Vagina (tissue), 2 donors: ENCODE results near the gene SELENOO. TPM values are rescaled to one million over a fixed set of nuclear protein-coding genes. Genes with fewer than 3 reads are reported as not detected.

Experiments used
- DNase-seq, 2 donors: peaks; one replicate each; pipeline ENCODE4 v3.0.0-alpha.2; 2017; ENCODE audit errors: extremely low spot score in 2 of 2
- H3K27ac ChIP-seq: fragments of 200-600 bp; sonication (generic); one replicate; pipeline ENCODE4 v1.5.1; 2019
- H3K27me3 ChIP-seq: fragments of 200-600 bp; sonication (generic); one replicate; pipeline ENCODE4 v1.5.1; 2019
- H3K36me3 ChIP-seq, 2 donors: fragments of 200-600 bp; sonication (generic); one replicate each; pipeline ENCODE4 v1.5.1; 2017 to 2019
- H3K4me1 ChIP-seq: fragments of 200-600 bp; sonication (generic); one replicate; pipeline ENCODE4 v1.5.1; 2019
- H3K4me3 ChIP-seq, 2 donors: fragments of 200-600 bp; sonication (generic); 1 replicate in 1 of 2; 2 replicates in 1 of 2; pipeline ENCODE4 v1.5.1; 2016 to 2019
- H3K9me3 ChIP-seq: fragments of 200-600 bp; sonication (generic); one replicate; pipeline ENCODE4 v1.5.1; 2019
- POLR2A ChIP-seq, 2 donors: fragments of 450-650 bp; IDR thresholded peaks; one replicate each; pipeline ENCODE4 v1.6.1; 2017; ENCODE audit warnings: antibody characterized with exemption in 2 of 2, mild to moderate bottlenecking in 2 of 2, moderate library complexity in 2 of 2
- POLR2AphosphoS5 ChIP-seq, 2 donors: sonication (generic); formaldehyde crosslinking; IDR thresholded peaks; one replicate each; pipeline ENCODE4 v1.9.0; 2017; ENCODE audit warnings: antibody characterized with exemption in 2 of 2, mild to moderate bottlenecking in 2 of 2, low read depth in 1 of 2; ENCODE audit not compliant: insufficient read depth in 1 of 2
- intact Hi-C: fragments of 100-400 bp; cut with DNase I; formaldehyde crosslinking; loops from one replicate; pipeline ENCODE4 v1.15.1; 2023
- total RNA-seq: library from RNA; depleted of rRNA; stranded (reverse); fragments of >200 nt; gene quantifications from one replicate; pipeline ENCODE4 v1.2.3, GENCODE V29; 2016
- TF ChIP-seq, protein P1 (sequence below), 3 experiments: fragments of 450-650 bp in 2 of 3; fragments of 200-600 bp in 1 of 3; sonication (generic) in 1 of 3; IDR thresholded peaks; one replicate each; pipeline ENCODE4 v1.5.1; 2017 to 2019; ENCODE audit warnings: antibody characterized with exemption in 3 of 3, mild to moderate bottlenecking in 2 of 3, moderate library complexity in 2 of 3

The SELENOO gene
- total RNA-seq, 1 donor from 2014 or later, result 39.0 TPM

DNA sequence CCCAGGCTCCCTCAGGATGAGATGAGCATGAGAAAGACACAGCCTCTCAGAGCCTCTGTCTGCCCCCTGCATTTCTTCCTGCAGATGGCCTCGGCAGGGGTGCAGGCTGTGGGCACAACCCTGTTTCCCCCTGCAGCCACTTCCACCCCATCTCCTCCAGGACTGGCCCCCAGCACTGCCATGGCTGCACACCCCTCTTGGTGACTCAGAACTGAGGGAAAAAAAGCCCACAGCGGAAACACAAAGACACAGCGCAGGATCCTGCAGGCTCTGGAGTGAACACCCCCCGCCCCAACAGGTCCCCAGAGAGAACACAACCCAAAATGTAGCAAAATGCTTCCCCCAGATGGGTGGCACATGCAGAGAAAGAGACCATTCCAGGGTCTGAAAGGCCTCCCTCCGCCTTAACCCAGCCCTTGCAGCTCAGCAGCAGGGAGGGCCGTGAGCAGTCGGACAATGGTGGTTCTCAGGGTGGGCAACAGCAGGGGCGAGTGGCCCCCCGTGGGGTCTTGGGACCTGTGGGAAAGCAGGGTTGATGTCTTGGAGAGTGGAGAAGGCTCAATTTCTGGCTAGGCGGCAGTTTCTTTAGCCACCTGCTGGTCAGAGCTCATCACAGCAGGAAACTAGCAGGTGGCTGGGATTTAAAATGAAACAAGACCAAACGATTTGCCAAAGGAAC, 36.1 kb downstream of the SELENOO start:
- Histone ChIP-seq H3K27ac (no peak overlapping the region), H3K9me3 (no peaks in the 10 kb centered on the region), H3K4me1 (peaks cover 16% of the 10 kb centered on the region), H3K36me3 (peaks cover 0 to 10% of the 10 kb centered on the region in 2 donors), H3K27me3 (no peaks in the 10 kb centered on the region), H3K4me3 (no peak overlapping the region)
- intact Hi-C loops, result no loop called here
- DNase-seq, result no peak
- TF ChIP-seq POLR2AphosphoS5 (IDR thresholded peaks at IDR 0.05; ENCODE audit: insufficient read depth in 1 of 2, low read depth in 1 of 2), result no peak
- TF ChIP-seq, protein P1, sequence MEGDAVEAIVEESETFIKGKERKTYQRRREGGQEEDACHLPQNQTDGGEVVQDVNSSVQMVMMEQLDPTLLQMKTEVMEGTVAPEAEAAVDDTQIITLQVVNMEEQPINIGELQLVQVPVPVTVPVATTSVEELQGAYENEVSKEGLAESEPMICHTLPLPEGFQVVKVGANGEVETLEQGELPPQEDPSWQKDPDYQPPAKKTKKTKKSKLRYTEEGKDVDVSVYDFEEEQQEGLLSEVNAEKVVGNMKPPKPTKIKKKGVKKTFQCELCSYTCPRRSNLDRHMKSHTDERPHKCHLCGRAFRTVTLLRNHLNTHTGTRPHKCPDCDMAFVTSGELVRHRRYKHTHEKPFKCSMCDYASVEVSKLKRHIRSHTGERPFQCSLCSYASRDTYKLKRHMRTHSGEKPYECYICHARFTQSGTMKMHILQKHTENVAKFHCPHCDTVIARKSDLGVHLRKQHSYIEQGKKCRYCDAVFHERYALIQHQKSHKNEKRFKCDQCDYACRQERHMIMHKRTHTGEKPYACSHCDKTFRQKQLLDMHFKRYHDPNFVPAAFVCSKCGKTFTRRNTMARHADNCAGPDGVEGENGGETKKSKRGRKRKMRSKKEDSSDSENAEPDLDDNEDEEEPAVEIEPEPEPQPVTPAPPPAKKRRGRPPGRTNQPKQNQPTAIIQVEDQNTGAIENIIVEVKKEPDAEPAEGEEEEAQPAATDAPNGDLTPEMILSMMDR (IDR thresholded peaks at IDR 0.05), result no peak
- no peak for TF ChIP-seq POLR2A (IDR thresholded peaks at IDR 0.05)

DNA sequence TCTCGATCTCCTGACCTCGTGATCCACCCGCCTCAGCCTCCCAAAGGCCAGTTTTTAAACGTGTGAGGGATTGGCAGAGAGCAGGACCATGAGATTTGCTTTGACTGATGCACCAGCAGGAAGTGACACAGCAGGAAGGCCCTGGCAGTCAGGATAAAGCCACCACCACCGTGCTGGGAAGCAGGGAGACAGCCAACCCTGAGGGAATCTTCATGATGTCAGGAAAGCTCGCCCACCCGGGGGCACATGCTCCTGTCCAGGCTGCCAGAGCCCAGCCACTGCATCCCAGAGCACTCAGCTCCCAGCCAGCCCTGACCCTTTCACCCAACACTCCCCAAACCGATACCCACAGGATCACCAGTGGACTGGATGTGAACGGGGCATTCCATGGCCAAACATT, 37.9 kb downstream of the SELENOO start:
- Histone ChIP-seq H3K9me3 (no peaks in the 10 kb centered on the region), H3K4me3 (no peak overlapping the region), H3K36me3 (no peaks in the 10 kb centered on the region), H3K27ac (no peak overlapping the region), H3K4me1 (peaks cover 34% of the 10 kb centered on the region), H3K27me3 (no peaks in the 10 kb centered on the region)
- DNase-seq, result no peak
- TF ChIP-seq, protein P1 (IDR thresholded peaks at IDR 0.05), result no peak
- no peak for TF ChIP-seq POLR2A (IDR thresholded peaks at IDR 0.05)
- TF ChIP-seq POLR2AphosphoS5 (IDR thresholded peaks at IDR 0.05; ENCODE audit: insufficient read depth in 1 of 2, low read depth in 1 of 2), result no peak
- intact Hi-C loops, result no loop called here

DNA sequence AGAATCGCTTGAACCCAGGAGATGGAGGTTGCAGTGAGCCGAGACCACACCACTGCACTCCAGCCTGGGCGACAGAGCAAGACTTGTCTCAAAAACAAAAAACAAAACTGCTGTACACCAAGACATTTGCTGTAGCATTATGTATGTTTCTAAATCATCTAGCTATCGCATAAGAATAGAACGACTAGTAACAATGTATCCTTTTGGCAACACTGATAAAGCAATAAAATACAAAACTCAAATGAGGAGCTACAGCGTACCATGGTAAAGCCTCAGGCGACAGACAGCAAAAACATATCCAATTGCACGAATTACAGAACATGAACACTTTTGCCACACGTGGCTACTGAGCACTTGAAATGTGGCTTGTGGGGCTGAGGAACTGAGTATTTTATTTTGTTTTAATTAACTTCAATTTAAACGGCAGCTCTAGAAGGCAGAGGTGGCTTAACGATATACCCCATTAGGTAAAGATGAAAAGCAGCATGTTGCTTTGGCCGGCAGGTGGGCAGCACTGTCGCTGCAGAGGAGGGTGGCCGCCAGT, 41.7 kb downstream of the SELENOO start:
- Histone ChIP-seq H3K9me3 (no peaks in the 10 kb centered on the region), H3K36me3 (peaks cover 0 to 10% of the 10 kb centered on the region in 2 donors), H3K4me3 (peak overlapping the region; percentile 62 to 76), H3K27ac (no peak overlapping the region), H3K4me1 (peaks cover 55% of the 10 kb centered on the region), H3K27me3 (no peaks in the 10 kb centered on the region)
- intact Hi-C loops, result no loop called here
- TF ChIP-seq, protein P1 (IDR thresholded peaks at IDR 0.05), result no peak
- no peak for TF ChIP-seq POLR2AphosphoS5 (IDR thresholded peaks at IDR 0.05; ENCODE audit: insufficient read depth in 1 of 2, low read depth in 1 of 2)
- TF ChIP-seq POLR2A (IDR thresholded peaks at IDR 0.05), result no peak
- no peak for DNase-seq

DNA sequence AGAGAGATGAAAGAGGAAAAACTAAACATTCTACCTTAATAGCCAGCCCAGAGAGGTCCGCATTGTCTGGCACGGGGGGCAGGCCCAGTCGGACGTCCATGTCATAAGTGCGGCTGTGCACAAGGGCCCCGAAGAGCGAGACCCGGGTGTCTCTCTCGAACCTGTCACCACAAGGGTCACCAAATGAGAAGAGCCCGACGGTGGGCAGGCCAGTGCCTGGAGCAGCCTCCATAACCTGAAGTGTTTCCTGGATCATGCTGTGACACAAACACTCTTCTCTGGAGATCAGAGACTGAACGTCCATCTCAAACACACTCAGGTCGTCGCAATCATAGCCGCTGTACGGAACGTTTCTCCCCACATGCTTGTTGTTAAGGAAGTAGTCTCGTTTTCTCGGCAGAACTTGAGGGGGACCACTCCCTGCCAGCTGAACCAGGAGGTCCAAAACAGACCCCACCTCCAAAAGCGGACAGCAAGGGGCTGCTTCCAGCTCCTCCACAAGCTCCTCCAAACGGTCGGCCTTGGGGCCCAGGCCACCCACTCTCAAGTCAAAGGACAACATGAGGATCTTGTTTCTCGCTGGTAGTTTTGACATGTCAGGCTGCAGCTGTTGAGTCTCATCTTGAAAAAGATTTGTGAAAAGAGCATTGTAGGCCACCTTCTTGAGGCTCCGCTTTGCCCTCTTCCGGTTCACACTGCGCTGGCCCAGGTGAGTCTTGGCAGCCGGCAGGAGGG, 43.0 kb downstream of the SELENOO start:
- peak overlapping the region; percentile 62 to 76 for H3K4me3 ChIP-seq
- H3K4me1 ChIP-seq, result peaks cover 68% of the 10 kb centered on the region
- no peak for TF ChIP-seq POLR2AphosphoS5 (IDR thresholded peaks at IDR 0.05; ENCODE audit: insufficient read depth in 1 of 2, low read depth in 1 of 2)
- no peak for TF ChIP-seq POLR2A (IDR thresholded peaks at IDR 0.05)
- DNase-seq, result no peak
- peaks cover 0 to 10% of the 10 kb centered on the region in 2 donors for H3K36me3 ChIP-seq
- intact Hi-C loops, result no loop called here
- H3K9me3 ChIP-seq, result no peaks in the 10 kb centered on the region
- H3K27me3 ChIP-seq, result no peaks in the 10 kb centered on the region
- peak overlapping the region; percentile 85 for H3K27ac ChIP-seq

DNA sequence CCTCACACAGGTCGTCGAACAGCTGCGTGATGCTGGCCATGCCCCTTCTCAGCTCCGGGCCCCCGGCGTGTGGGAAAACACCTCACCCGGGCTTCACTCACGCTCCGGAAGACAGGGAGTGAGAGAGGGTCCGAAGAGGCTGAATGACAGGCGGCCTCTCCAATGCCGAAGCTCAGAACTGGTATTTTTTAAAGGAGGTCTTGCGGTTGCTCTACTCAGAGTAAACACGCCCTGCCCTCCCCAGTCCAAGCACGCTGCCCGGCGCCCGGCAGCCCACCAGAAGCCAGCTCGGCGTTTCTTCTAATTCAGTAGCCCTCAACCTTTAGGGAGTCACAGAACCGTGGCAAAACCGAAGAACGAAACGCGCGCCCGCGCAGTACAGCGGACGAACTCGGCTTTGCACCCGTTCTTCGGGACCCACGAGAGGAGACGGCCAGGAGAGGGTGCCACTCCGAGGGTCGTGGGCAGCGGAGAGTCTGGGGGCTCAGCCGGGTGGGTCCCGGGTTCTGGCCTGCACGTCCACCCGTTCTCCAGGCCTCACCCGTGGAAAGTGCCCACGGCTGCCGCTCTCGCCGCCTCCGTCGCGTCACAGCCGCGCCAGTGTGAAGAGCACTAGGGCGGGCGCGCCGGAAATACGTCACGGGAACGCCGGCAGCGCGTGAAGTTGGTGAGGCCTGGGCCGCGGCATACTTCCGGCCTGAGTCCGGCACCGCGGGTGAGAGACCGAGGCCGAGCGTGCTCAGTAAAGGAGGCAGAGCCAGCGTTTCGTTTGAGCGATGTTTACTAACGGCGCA, 43.8 kb downstream of the SELENOO start, which contains the start of gene TUBGCP6:
Gene TUBGCP6 (minus strand): TSS at position 604 of the 794 bp plus-strand sequence. CDS start 564 bp downstream, at position 40.
- peak in 1 of 2 donors; percentile 93 for DNase-seq
- Histone ChIP-seq H3K36me3 (peaks cover 0 to 10% of the 10 kb centered on the region in 2 donors), H3K4me3 (peak within 1 kb of the TSS; percentile 62 to 76), H3K27ac (peak within 1 kb of the TSS; percentile 85), H3K27me3 (no peaks in the 10 kb centered on the region), H3K4me1 (peaks cover 75% of the 10 kb centered on the region), H3K9me3 (no peaks in the 10 kb centered on the region)
- intact Hi-C loops, result no loop called here
- TF ChIP-seq, protein P1 (IDR thresholded peaks at IDR 0.05), result peak in 1 of 3 experiments; percentile 35
- TF ChIP-seq POLR2AphosphoS5 (IDR thresholded peaks at IDR 0.05; ENCODE audit: insufficient read depth in 1 of 2, low read depth in 1 of 2) (peak; percentile 94 to 95), POLR2A (IDR thresholded peaks at IDR 0.05) (peak in 1 of 2 donors; percentile 48)
